Natural killer cell treated with Interleukin-12 subunit alpha and Interleukin-12 subunit beta and Interleukin-15 and Interleukin-18, amount 100 ng/mL, for 72 hours (primary cell): Measurements from ENCODE around the gene PKD2L1. TPM values are rescaled to one million over a fixed set of nuclear protein-coding genes. Genes with fewer than 3 reads are reported as not detected.
A peak's percentile ranks its signal among the peaks of the same experiment; 100 is the strongest.
"Not testable (repeated sequence)": the region's sequence is repeated elsewhere in the genome, so short reads cannot be mapped to it uniquely, and the experiment has no call there.

ENCODE experiments used
- ATAC-seq, 2 donors: fragments of 150-1000 bp; cut with Tn5 transposase in 1 of 2; sonication (Bioruptor Pico), chemical (Tn5 transposase) in 1 of 2; 2 replicates each; pipeline ENCODE4 v1.10.0; 2021
- DNase-seq: peaks from one replicate; pipeline ENCODE4 v3.0.0; 2022; ENCODE audit warnings: low spot score
- H3K27ac Mint-ChIP-seq, 2 donors: 1 replicate in 1 of 2; 2 replicates in 1 of 2; pipeline ENCODE4 v1.8.0; 2022; ENCODE audit warnings: mixed read lengths in 2 of 2, mild to moderate bottlenecking in 1 of 2, moderate library complexity in 1 of 2
- H3K27me3 Mint-ChIP-seq, 2 donors: 1 replicate in 1 of 2; 2 replicates in 1 of 2; pipeline ENCODE4 v1.8.0; 2022; ENCODE audit warnings: mixed read lengths in 2 of 2
- H3K36me3 Mint-ChIP-seq: one replicate; pipeline ENCODE4 v1.8.0; 2022; ENCODE audit warnings: mixed read lengths
- H3K4me1 Mint-ChIP-seq, 2 donors: 1 replicate in 1 of 2; 2 replicates in 1 of 2; pipeline ENCODE4 v1.8.0; 2022; ENCODE audit warnings: low read depth in 2 of 2, mixed read lengths in 2 of 2, mild to moderate bottlenecking in 1 of 2
- H3K4me3 Mint-ChIP-seq: one replicate; pipeline ENCODE4 v1.8.0; 2022; ENCODE audit warnings: mixed read lengths
- H3K9me3 Mint-ChIP-seq: 2 replicates; pipeline ENCODE4 v1.8.0; 2022; ENCODE audit warnings: mixed read lengths
- total RNA-seq, 2 donors: library from RNA; stranded (reverse); gene quantifications; one replicate each; pipeline ENCODE4 v1.2.3, GENCODE V29; 2022

Gene PKD2L1
- total RNA-seq, 2 donors from 2014 or later: not detected

- Mint-ChIP-seq H3K27me3 (peaks cover 26 to 40% of the 10 kb centered on the region in 2 donors), H3K4me1 (no peaks in the 10 kb centered on the region), H3K27ac (no peak overlapping the region), H3K9me3 (no peaks in the 10 kb centered on the region), H3K4me3 (no peak overlapping the region), H3K36me3 (no peaks in the 10 kb centered on the region)
- no peak for ATAC-seq
- no peak for DNase-seq
Measured at GRCh38 chr10:100303724-100304319, 26.2 kb downstream of the PKD2L1 start.

DNA sequence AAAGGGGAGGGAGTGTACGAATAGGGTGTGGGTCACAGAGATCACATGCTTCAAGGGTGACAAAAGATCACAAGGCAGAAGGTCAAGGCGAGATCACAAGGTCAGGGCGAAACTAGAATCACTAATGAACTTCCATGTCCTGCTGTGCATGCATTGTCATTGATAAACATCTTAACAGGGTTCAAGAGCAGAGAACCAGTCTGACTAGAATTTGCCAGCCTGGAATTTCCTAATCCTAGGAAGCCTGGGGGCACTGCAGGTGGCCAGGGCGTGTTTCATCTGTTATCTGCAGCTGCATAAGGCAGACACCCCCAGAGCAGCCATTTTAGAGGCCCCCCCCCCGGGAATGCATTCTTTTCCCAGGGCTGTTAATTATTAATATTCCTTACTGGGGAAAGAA, 28.9 kb downstream of the PKD2L1 start:
- not testable (repeated sequence) for H3K4me3 Mint-ChIP-seq

DNA sequence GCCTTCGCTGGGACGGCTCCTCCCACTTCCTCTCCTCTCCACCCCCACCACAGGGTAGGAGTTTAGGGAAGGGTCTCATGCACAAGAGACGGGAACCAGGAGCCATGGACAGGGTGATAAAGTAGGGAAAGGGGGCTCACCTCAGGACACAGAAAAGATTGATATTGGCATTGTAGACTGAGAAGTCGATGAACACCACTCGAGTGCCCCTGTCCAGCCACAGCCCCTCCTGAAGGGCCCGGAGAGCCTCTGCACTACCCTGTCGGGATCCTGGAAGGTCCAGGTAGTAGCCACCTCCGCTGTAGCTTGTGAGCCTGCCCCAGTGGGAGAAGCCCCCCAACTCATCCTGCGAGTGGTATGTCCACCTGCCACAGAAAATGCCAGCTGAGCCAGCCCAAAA, 32.8 kb downstream of the PKD2L1 start:
- Mint-ChIP-seq H3K36me3 (no peaks in the 10 kb centered on the region), H3K27me3 (peaks cover 33% of the 10 kb centered on the region in 2 donors), H3K27ac (no peak overlapping the region), H3K9me3 (no peaks in the 10 kb centered on the region), H3K4me3 (no peak overlapping the region), H3K4me1 (no peaks in the 10 kb centered on the region)
- ATAC-seq (peak in 1 of 2 donors; percentile 47), DNase-seq (no peak)

More for the DNA sequence above, 28.9 kb downstream of the PKD2L1 start:
- H3K27ac Mint-ChIP-seq, DNase-seq, H3K9me3 Mint-ChIP-seq, ATAC-seq, H3K4me1 Mint-ChIP-seq, H3K36me3 Mint-ChIP-seq: not testable (repeated sequence)
- H3K27me3 Mint-ChIP-seq: peaks cover 33 to 38% of the 10 kb centered on the region in 2 donors

GRCh38 chr10:100293066-100293465, 37.0 kb downstream of the PKD2L1 start:
- H3K27me3 Mint-ChIP-seq: peaks cover 27 to 29% of the 10 kb centered on the region in 2 donors
- H3K4me3 Mint-ChIP-seq: no peak overlapping the region
- no peaks in the 10 kb centered on the region for H3K4me1 Mint-ChIP-seq
- H3K9me3 Mint-ChIP-seq: no peaks in the 10 kb centered on the region
- ATAC-seq: peak in 1 of 2 donors; percentile 11
- no peak for DNase-seq
- no peak overlapping the region for H3K27ac Mint-ChIP-seq
- H3K36me3 Mint-ChIP-seq: no peaks in the 10 kb centered on the region

DNA sequence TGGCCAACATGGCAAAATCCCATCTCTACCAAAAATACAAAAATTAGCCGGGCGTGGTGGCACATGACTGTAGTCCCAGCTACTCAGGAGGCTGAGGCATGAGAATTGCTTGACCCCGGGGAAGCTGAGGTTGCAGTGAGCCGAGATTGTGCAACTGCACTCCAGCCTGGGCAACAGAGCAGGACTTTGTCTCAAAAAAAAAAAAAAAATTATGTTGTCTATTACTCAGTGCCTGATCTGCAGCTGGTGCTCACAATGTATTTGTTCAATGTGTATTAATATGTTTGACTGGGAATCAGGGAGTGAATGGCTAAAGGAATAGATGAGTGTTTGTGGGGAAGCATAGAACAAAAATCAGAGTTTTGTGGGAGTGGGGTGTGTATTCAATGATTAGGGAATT, 37.7 kb downstream of the PKD2L1 start:
- not testable (repeated sequence) for H3K9me3 Mint-ChIP-seq, H3K27ac Mint-ChIP-seq, ATAC-seq, DNase-seq, H3K36me3 Mint-ChIP-seq, H3K4me1 Mint-ChIP-seq, H3K4me3 Mint-ChIP-seq
- peaks cover 25% of the 10 kb centered on the region in 2 donors for H3K27me3 Mint-ChIP-seq

GRCh38 chr10:100291356-100291755, 38.7 kb downstream of the PKD2L1 start:
- DNase-seq (no peak), ATAC-seq (no peak)
- Mint-ChIP-seq H3K4me1 (peaks cover 10 to 11% of the 10 kb centered on the region in 2 donors), H3K4me3 (no peak overlapping the region), H3K27me3 (peaks cover 17 to 20% of the 10 kb centered on the region in 2 donors), H3K9me3 (no peaks in the 10 kb centered on the region), H3K36me3 (peaks cover 1% of the 10 kb centered on the region), H3K27ac (no peak overlapping the region)

GRCh38 chr10:100289641-100290040, 40.4 kb downstream of the PKD2L1 start:
- DNase-seq: no peak
- H3K27ac Mint-ChIP-seq: no peak overlapping the region
- H3K4me1 Mint-ChIP-seq: peaks cover 23 to 26% of the 10 kb centered on the region in 2 donors
- no peak overlapping the region for H3K4me3 Mint-ChIP-seq
- no peaks in the 10 kb centered on the region for H3K9me3 Mint-ChIP-seq
- H3K27me3 Mint-ChIP-seq: peaks cover 5 to 9% of the 10 kb centered on the region in 2 donors
- ATAC-seq: no peak
- peaks cover 11% of the 10 kb centered on the region for H3K36me3 Mint-ChIP-seq

- DNase-seq: no peak
- Mint-ChIP-seq H3K36me3 (peaks cover 11% of the 10 kb centered on the region), H3K27me3 (peaks cover 0 to 5% of the 10 kb centered on the region in 2 donors), H3K4me3 (peak overlapping the region; percentile 100), H3K9me3 (no peaks in the 10 kb centered on the region), H3K27ac (peak overlapping the region; percentile 91 to 99), H3K4me1 (peaks cover 24 to 28% of the 10 kb centered on the region in 2 donors)
- ATAC-seq: no peak
Measured at GRCh38 chr10:100288196-100288595, 41.8 kb downstream of the PKD2L1 start.

- no peaks in the 10 kb centered on the region for H3K9me3 Mint-ChIP-seq
- DNase-seq (no peak), ATAC-seq (no peak)
- H3K4me1 Mint-ChIP-seq: peaks cover 24 to 28% of the 10 kb centered on the region in 2 donors
- peak overlapping the region; percentile 100 for H3K4me3 Mint-ChIP-seq
- H3K27ac Mint-ChIP-seq: peak overlapping the region; percentile 91 to 99
- H3K36me3 Mint-ChIP-seq: peaks cover 11% of the 10 kb centered on the region
- peaks cover 0 to 5% of the 10 kb centered on the region in 2 donors for H3K27me3 Mint-ChIP-seq
Measured at GRCh38 chr10:100287756-100288155, 42.3 kb downstream of the PKD2L1 start.

GRCh38 chr10:100286051-100287033, 43.7 kb downstream of the PKD2L1 start, which contains the start of gene BLOC1S2:
TSS of gene BLOC1S2 (minus strand) at chr10:100286680. CDS start at chr10:100286659, 21 bp downstream.
- Mint-ChIP-seq H3K4me3 (peak within 1 kb of the TSS; percentile 100), H3K27ac (peak within 1 kb of the TSS; percentile 91 to 99), H3K9me3 (no peaks in the 10 kb centered on the region), H3K36me3 (peaks cover 11% of the 10 kb centered on the region), H3K27me3 (no peaks in the 10 kb centered on the region), H3K4me1 (peaks cover 24 to 28% of the 10 kb centered on the region in 2 donors)
- DNase-seq (peak; percentile 92), ATAC-seq (peak; percentile 97 to 98)

DNA sequence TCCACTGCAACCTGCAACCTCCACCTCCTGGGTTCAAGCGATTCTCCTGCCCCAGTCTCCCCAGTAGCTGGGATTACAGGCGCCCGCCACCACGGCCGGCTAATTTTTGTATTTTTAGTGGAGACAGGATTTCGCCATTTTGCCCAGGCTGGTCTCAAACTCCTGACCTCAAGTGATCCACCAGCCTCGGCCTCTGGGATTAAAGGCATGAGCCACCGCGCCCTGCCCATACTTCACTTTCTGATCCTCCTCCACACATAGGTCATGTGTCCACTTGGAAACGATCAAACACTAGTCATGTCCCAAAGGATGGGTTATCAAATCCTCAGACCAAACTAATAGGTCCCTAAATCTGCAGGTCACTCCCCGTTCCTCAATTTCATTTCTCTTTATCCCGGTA, 44.7 kb downstream of the PKD2L1 start:
- Mint-ChIP-seq H3K27ac (peak overlapping the region; percentile 91 to 99), H3K4me1 (peaks cover 24 to 28% of the 10 kb centered on the region in 2 donors), H3K4me3 (peak overlapping the region; percentile 100), H3K36me3 (peaks cover 12% of the 10 kb centered on the region)
- not testable (repeated sequence) for DNase-seq, H3K9me3 Mint-ChIP-seq, H3K27me3 Mint-ChIP-seq, ATAC-seq

GRCh38 chr10:100282907-100283306, 47.1 kb downstream of the PKD2L1 start:
- Mint-ChIP-seq H3K4me3 (no peak overlapping the region), H3K27me3 (no peaks in the 10 kb centered on the region), H3K4me1 (peaks cover 24 to 28% of the 10 kb centered on the region in 2 donors), H3K9me3 (no peaks in the 10 kb centered on the region), H3K27ac (no peak overlapping the region), H3K36me3 (peaks cover 15% of the 10 kb centered on the region)
- DNase-seq (no peak), ATAC-seq (no peak)

DNA sequence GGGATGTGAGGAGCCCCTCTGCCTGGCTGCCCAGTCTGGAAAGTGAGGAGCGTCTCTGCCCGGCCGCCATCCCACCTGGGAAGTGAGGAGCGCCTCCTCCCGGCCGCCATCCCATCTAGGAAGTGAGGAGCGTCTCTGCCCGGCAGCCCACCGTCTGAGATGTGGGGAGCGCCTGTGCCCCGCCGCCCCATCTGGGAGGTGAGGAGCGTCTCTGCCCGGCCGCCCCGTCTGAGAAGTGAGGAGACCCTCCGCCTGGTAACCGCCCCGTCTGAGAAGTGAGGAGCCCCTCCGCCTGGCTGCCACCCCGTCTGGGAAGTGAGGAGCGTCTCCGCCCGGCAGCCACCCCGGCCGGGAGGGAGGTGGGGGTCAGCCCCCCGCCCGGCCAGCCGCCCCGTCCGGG, 53.1 kb downstream of the PKD2L1 start:
- H3K36me3 Mint-ChIP-seq: peaks cover 10% of the 10 kb centered on the region
- not testable (repeated sequence) for H3K9me3 Mint-ChIP-seq, ATAC-seq, H3K27ac Mint-ChIP-seq, DNase-seq, H3K27me3 Mint-ChIP-seq, H3K4me3 Mint-ChIP-seq, H3K4me1 Mint-ChIP-seq
